ENCODE results near the gene WDR82.

The WDR82 gene

GRCh38 chr3:52236424-52236886 is 42.0 kb downstream of the WDR82 start:
- DNase-seq = no peak

- DNase-seq = no peak
Measured at GRCh38 chr3:52234516-52235447, 43.7 kb downstream of the WDR82 start.

GRCh38 chr3:52233968-52234367 is 44.5 kb downstream of the WDR82 start:
- no peak for DNase-seq

- DNase-seq = no peak
Measured at GRCh38 chr3:52233108-52233591, 45.3 kb downstream of the WDR82 start.

- DNase-seq = no peak
Measured at GRCh38 chr3:52232279-52233107, 46.0 kb downstream of the WDR82 start.

- peak; percentile 88 for DNase-seq
Measured at GRCh38 chr3:52231502-52232278, 46.8 kb downstream of the WDR82 start.

- DNase-seq = no peak
Measured at GRCh38 chr3:52230889-52231499, 47.5 kb downstream of the WDR82 start.

- DNase-seq = no peak
Measured at GRCh38 chr3:52230461-52230860, 48.0 kb downstream of the WDR82 start.

GRCh38 chr3:52229656-52230055 is 48.8 kb downstream of the WDR82 start:
- DNase-seq = no peak

- no peak for DNase-seq
Measured at GRCh38 chr3:52228751-52229291, 49.6 kb downstream of the WDR82 start.

GRCh38 chr3:52228266-52228665 is 50.2 kb downstream of the WDR82 start:
- no peak for DNase-seq

GRCh38 chr3:52227766-52228165 is 50.7 kb downstream of the WDR82 start:
- no peak for DNase-seq

GRCh38 chr3:52227117-52227516 is 51.3 kb downstream of the WDR82 start:
- no peak for DNase-seq

GRCh38 chr3:52226229-52226817 is 52.1 kb downstream of the WDR82 start:
- no peak for DNase-seq

- DNase-seq = no peak
Measured at GRCh38 chr3:52225452-52226228, 52.8 kb downstream of the WDR82 start, which contains the start of gene TLR9. Gene TLR9, minus strand, starts transcription at chr3:52225645. Its CDS starts 116 bp downstream, at chr3:52225529.

- DNase-seq = no peak
Measured at GRCh38 chr3:52223449-52224408, 54.7 kb downstream of the WDR82 start.

- DNase-seq = no peak
Measured at GRCh38 chr3:52222319-52223221, 55.9 kb downstream of the WDR82 start.
